HG03025 (cell line): Measurements from ENCODE around the gene MOV10L1.
"Not testable (repeated sequence)": the region's sequence is repeated elsewhere in the genome, so short reads cannot be mapped to it uniquely, and the experiment has no call there.

Experiments used
- ATAC-seq: cut with Tn5 transposase; IDR thresholded peaks from one replicate; pipeline ENCODE4 v1.9.1; 2021; ENCODE audit warnings: mild to moderate bottlenecking, moderate library complexity; ENCODE audit not compliant: unreplicated experiment, low FRiP score

Gene MOV10L1

GRCh38 chr22:50151571-50152537 is 62.0 kb downstream of the MOV10L1 start:
- no peak for ATAC-seq

GRCh38 chr22:50153056-50153755 is 63.4 kb downstream of the MOV10L1 start:
- ATAC-seq, result no peak

GRCh38 chr22:50153756-50154140 is 63.9 kb downstream of the MOV10L1 start:
- ATAC-seq, result no peak

GRCh38 chr22:50157709-50158375 is 68.0 kb downstream of the MOV10L1 start:
- no peak for ATAC-seq

- no peak for ATAC-seq
Measured at GRCh38 chr22:50160947-50161346, 71.1 kb downstream of the MOV10L1 start.

- no peak for ATAC-seq
Measured at GRCh38 chr22:50161508-50162390, 71.9 kb downstream of the MOV10L1 start.

GRCh38 chr22:50162391-50162956 is 72.7 kb downstream of the MOV10L1 start:
- no peak for ATAC-seq

- ATAC-seq, result no peak
Measured at GRCh38 chr22:50165436-50166123, 75.8 kb downstream of the MOV10L1 start.

GRCh38 chr22:50167689-50168489 is 78.1 kb downstream of the MOV10L1 start:
- ATAC-seq, result no peak

- ATAC-seq, result not testable (repeated sequence)
Measured at GRCh38 chr22:50168490-50169180, 78.8 kb downstream of the MOV10L1 start.

- no peak for ATAC-seq
Measured at GRCh38 chr22:50169181-50169759, 79.5 kb downstream of the MOV10L1 start.

- ATAC-seq, result no peak
Measured at GRCh38 chr22:50169774-50170341, 80.1 kb downstream of the MOV10L1 start.

GRCh38 chr22:50170453-50171318 is 80.9 kb downstream of the MOV10L1 start, which contains the start of gene PANX2:
Gene PANX2, plus strand, starts transcription at chr22:50170731. Its CDS starts 0 bp downstream, at chr22:50170731.
- ATAC-seq, result no peak

GRCh38 chr22:50171319-50171964 is 81.6 kb downstream of the MOV10L1 start:
- no peak for ATAC-seq

GRCh38 chr22:50171965-50172421 is 82.2 kb downstream of the MOV10L1 start:
- no peak for ATAC-seq
